Effector CD4-positive, alpha-beta T cell (primary cell): ENCODE measurements around the gene LPIN1.
"Not testable (repeated sequence)": the region's sequence is repeated elsewhere in the genome, so short reads cannot be mapped to it uniquely, and the experiment has no call there.

Experiments used
- DNase-seq: peaks from one replicate; pipeline ENCODE4 v3.0.0-alpha.2; 2020

The LPIN1 gene

GRCh38 chr2:11837875-11838734 lies 91.7 kb downstream of the LPIN1 start:
- DNase-seq: no peak

- no peak for DNase-seq
Measured at GRCh38 chr2:11839916-11840315, 93.5 kb downstream of the LPIN1 start.

GRCh38 chr2:11842336-11842735 lies 95.9 kb downstream of the LPIN1 start:
- DNase-seq: no peak

GRCh38 chr2:11844798-11845197 lies 98.4 kb downstream of the LPIN1 start:
- not testable (repeated sequence) for DNase-seq

- DNase-seq: not testable (repeated sequence)
Measured at GRCh38 chr2:11847935-11848334, 101.5 kb downstream of the LPIN1 start.

- DNase-seq: no peak
Measured at GRCh38 chr2:11850082-11850481, 103.7 kb downstream of the LPIN1 start.

GRCh38 chr2:11852526-11853196 lies 106.2 kb downstream of the LPIN1 start:
- no peak for DNase-seq

- no peak for DNase-seq
Measured at GRCh38 chr2:11853197-11853588, 106.8 kb downstream of the LPIN1 start.

- no peak for DNase-seq
Measured at GRCh38 chr2:11855064-11855760, 108.8 kb downstream of the LPIN1 start.

- DNase-seq: no peak
Measured at GRCh38 chr2:11856095-11856494, 109.7 kb downstream of the LPIN1 start.

GRCh38 chr2:11858883-11859282 lies 112.5 kb downstream of the LPIN1 start:
- no peak for DNase-seq

- DNase-seq: not testable (repeated sequence)
Measured at GRCh38 chr2:11859975-11860374, 113.5 kb downstream of the LPIN1 start.

GRCh38 chr2:11861044-11861443 lies 114.6 kb downstream of the LPIN1 start:
- no peak for DNase-seq

- no peak for DNase-seq
Measured at GRCh38 chr2:11862049-11862448, 115.6 kb downstream of the LPIN1 start.

- no peak for DNase-seq
Measured at GRCh38 chr2:11863103-11863502, 116.7 kb downstream of the LPIN1 start.

- DNase-seq: peak; percentile 47
Measured at GRCh38 chr2:11863513-11864328, 117.3 kb downstream of the LPIN1 start.

GRCh38 chr2:11864724-11865123 lies 118.3 kb downstream of the LPIN1 start:
- DNase-seq: no peak

GRCh38 chr2:11865378-11865777 lies 118.9 kb downstream of the LPIN1 start:
- no peak for DNase-seq

GRCh38 chr2:11865805-11866204 lies 119.4 kb downstream of the LPIN1 start:
- DNase-seq: no peak

- no peak for DNase-seq
Measured at GRCh38 chr2:11866358-11867335, 120.2 kb downstream of the LPIN1 start.

- no peak for DNase-seq
Measured at GRCh38 chr2:11867926-11868325, 121.5 kb downstream of the LPIN1 start.
